HepG2 (cell line): Measurements from ENCODE around the gene GJC2. TPM values are rescaled to one million over a fixed set of nuclear protein-coding genes. Genes with fewer than 3 reads are reported as not detected.

Experiments
- AKAP8 ChIP-seq: sonication (generic); formaldehyde crosslinking; IDR thresholded peaks from 2 replicates; pipeline ENCODE4 v1.5.1; 2020; ENCODE audit warnings: mild to moderate bottlenecking, missing genetic modification reagents
- ARHGAP35 ChIP-seq: sonication (generic); formaldehyde crosslinking; IDR thresholded peaks from 2 replicates; pipeline ENCODE4 v1.9.0; 2022; ENCODE audit warnings: mild to moderate bottlenecking, inconsistent platforms, moderate library complexity, missing genetic modification reagents, borderline replicate concordance
- ATF3 ChIP-seq: sonication (generic); formaldehyde crosslinking; IDR thresholded peaks from 2 replicates; pipeline ENCODE4 v1.4.0; 2020; ENCODE audit warnings: missing genetic modification reagents
- ATF7 ChIP-seq, 2 experiments: fragments of 450-650 bp in 1 of 2; sonication (generic) in 1 of 2; formaldehyde crosslinking in 1 of 2; IDR thresholded peaks; 2 replicates each; pipeline versions ENCODE4 v1.4.0 to v1.6.1; 2016 to 2020; ENCODE audit warnings: antibody characterized with exemption in 1 of 2, mild to moderate bottlenecking in 1 of 2, missing genetic modification reagents in 1 of 2
- EP300 ChIP-seq, 3 experiments: sonication (generic) in 1 of 3; formaldehyde crosslinking in 1 of 3; IDR thresholded peaks; 2 replicates each; pipeline versions ENCODE4 v1.5.1 to v1.6.1; 2011 to 2020; ENCODE audit warnings: low read depth in 2 of 3, low read length in 2 of 3, borderline replicate concordance in 1 of 3, improper control_type of control experiment in 1 of 3, mild to moderate bottlenecking in 1 of 3, missing genetic modification reagents in 1 of 3, moderate library complexity in 1 of 3
- JUN ChIP-seq: sonication (generic); formaldehyde crosslinking; IDR thresholded peaks from 2 replicates; pipeline ENCODE4 v1.4.0; 2020; ENCODE audit warnings: mild to moderate bottlenecking, missing genetic modification reagents
- NFYB ChIP-seq: sonication (generic); formaldehyde crosslinking; IDR thresholded peaks from 2 replicates; pipeline ENCODE4 v1.4.0; 2020; ENCODE audit warnings: missing genetic modification reagents
- POLR2G ChIP-seq: fragments of 200-400 bp; formaldehyde crosslinking; IDR thresholded peaks from 2 replicates; pipeline ENCODE4 v1.6.1; 2018; ENCODE audit warnings: mild to moderate bottlenecking, low read depth, low read length, moderate library complexity
- SALL2 ChIP-seq: sonication (generic); formaldehyde crosslinking; IDR thresholded peaks from 2 replicates; pipeline ENCODE4 v1.8.1; 2023; ENCODE audit warnings: mild to moderate bottlenecking, missing genetic modification reagents, inconsistent platforms
- SAP130 ChIP-seq: IDR thresholded peaks from 2 replicates; pipeline ENCODE4 v1.6.1; 2016; ENCODE audit warnings: low read depth
- SMAD1 ChIP-seq: sonication (generic); formaldehyde crosslinking; IDR thresholded peaks from 2 replicates; pipeline ENCODE4 v1.4.0; 2020; ENCODE audit warnings: missing genetic modification reagents, low read depth, mild to moderate bottlenecking, borderline replicate concordance
- TSC22D2 ChIP-seq: sonication (generic); formaldehyde crosslinking; IDR thresholded peaks from 2 replicates; pipeline ENCODE4 v1.5.1; 2020; ENCODE audit warnings: missing genetic modification reagents, mild to moderate bottlenecking, borderline replicate concordance
- ZFP36L1 ChIP-seq: sonication (generic); formaldehyde crosslinking; IDR thresholded peaks from 2 replicates; pipeline ENCODE4 v1.8.0; 2022; ENCODE audit warnings: mild to moderate bottlenecking, missing genetic modification reagents, moderate library complexity
- ZKSCAN5 ChIP-seq: sonication (generic); formaldehyde crosslinking; IDR thresholded peaks from 2 replicates; pipeline ENCODE4 v1.5.1; 2020; ENCODE audit warnings: mild to moderate bottlenecking, missing genetic modification reagents
- ZNF598 ChIP-seq: sonication (generic); formaldehyde crosslinking; IDR thresholded peaks from 2 replicates; pipeline ENCODE4 v1.5.1; 2020; ENCODE audit warnings: mild to moderate bottlenecking, missing genetic modification reagents, borderline replicate concordance
- ZNF607 ChIP-seq: sonication (generic); formaldehyde crosslinking; IDR thresholded peaks from 2 replicates; pipeline ENCODE4 v1.5.1; 2020; ENCODE audit warnings: missing genetic modification reagents, mild to moderate bottlenecking, borderline replicate concordance
- ZNF652 ChIP-seq: IDR thresholded peaks from 2 replicates; pipeline ENCODE4 v1.6.1; 2016; ENCODE audit warnings: low read depth, borderline replicate concordance
- ZNF720 ChIP-seq: sonication (generic); formaldehyde crosslinking; IDR thresholded peaks from 2 replicates; pipeline ENCODE4 v1.4.0; 2020; ENCODE audit warnings: missing genetic modification reagents
- ZSCAN9 ChIP-seq: IDR thresholded peaks from 2 replicates; pipeline ENCODE4 v1.6.1; 2016; ENCODE audit warnings: borderline replicate concordance
- polyA plus RNA-seq, 8 experiments: library from polyadenylated mRNA; depleted of rRNA in 3 of 8; stranded (reverse) in 7 of 8; unstranded in 1 of 8; fragments of >200 nt; fragmentation: Illumina TruSeq in 4 of 8; extraction: Trizol in 4 of 8; gene quantifications; 2 replicates each; pipeline versions ENCODE4 v1.2.1 to v1.2.3, GENCODE V29; 2011 to 2016; ENCODE audit warnings: low read depth in 4 of 8, missing spikeins in 1 of 8, mixed read lengths in 1 of 8; ENCODE audit not compliant: insufficient read depth in 1 of 8
- total RNA-seq, 5 experiments: library from RNA; depleted of rRNA; stranded (reverse); fragments of >200 nt; fragmentation: Illumina TruSeq; extraction: Trizol; gene quantifications; 2 replicates each; pipeline ENCODE4 v1.2.3, GENCODE V29; 2016; ENCODE audit warnings: low read depth in 1 of 5
- TF ChIP-seq, protein P1 (sequence below): sonication (generic); formaldehyde crosslinking; IDR thresholded peaks from 2 replicates; pipeline ENCODE4 v1.4.0; 2020; ENCODE audit warnings: missing genetic modification reagents, borderline replicate concordance
- TF ChIP-seq, protein P2 (sequence below): sonication (generic); formaldehyde crosslinking; IDR thresholded peaks from 2 replicates; pipeline ENCODE4 v1.4.0; 2020; ENCODE audit warnings: missing genetic modification reagents
- TF ChIP-seq, protein P3 (sequence below): sonication (generic); formaldehyde crosslinking; IDR thresholded peaks from 2 replicates; pipeline ENCODE4 v1.8.1; 2023; ENCODE audit warnings: mild to moderate bottlenecking, missing genetic modification reagents, borderline replicate concordance

The GJC2 gene
- total and polyA plus RNA-seq, 2 of the 13 experiments (the other 11 are each of a cell fraction or from before 2014, with no cell fraction given): 1.6 to 3.8 TPM

GRCh38 chr1:228102791-228103620 lies 46.7 kb upstream of the GJC2 start, which contains the start of gene C1orf35 (continued):
- peak; percentile 41; the same call in 1 of the 2 replicates for TF ChIP-seq ATF3
- TF ChIP-seq JUN: 0 out of 2 replicates have a peak, but pooled peaks have one; percentile 66
- TF ChIP-seq, protein P1, sequence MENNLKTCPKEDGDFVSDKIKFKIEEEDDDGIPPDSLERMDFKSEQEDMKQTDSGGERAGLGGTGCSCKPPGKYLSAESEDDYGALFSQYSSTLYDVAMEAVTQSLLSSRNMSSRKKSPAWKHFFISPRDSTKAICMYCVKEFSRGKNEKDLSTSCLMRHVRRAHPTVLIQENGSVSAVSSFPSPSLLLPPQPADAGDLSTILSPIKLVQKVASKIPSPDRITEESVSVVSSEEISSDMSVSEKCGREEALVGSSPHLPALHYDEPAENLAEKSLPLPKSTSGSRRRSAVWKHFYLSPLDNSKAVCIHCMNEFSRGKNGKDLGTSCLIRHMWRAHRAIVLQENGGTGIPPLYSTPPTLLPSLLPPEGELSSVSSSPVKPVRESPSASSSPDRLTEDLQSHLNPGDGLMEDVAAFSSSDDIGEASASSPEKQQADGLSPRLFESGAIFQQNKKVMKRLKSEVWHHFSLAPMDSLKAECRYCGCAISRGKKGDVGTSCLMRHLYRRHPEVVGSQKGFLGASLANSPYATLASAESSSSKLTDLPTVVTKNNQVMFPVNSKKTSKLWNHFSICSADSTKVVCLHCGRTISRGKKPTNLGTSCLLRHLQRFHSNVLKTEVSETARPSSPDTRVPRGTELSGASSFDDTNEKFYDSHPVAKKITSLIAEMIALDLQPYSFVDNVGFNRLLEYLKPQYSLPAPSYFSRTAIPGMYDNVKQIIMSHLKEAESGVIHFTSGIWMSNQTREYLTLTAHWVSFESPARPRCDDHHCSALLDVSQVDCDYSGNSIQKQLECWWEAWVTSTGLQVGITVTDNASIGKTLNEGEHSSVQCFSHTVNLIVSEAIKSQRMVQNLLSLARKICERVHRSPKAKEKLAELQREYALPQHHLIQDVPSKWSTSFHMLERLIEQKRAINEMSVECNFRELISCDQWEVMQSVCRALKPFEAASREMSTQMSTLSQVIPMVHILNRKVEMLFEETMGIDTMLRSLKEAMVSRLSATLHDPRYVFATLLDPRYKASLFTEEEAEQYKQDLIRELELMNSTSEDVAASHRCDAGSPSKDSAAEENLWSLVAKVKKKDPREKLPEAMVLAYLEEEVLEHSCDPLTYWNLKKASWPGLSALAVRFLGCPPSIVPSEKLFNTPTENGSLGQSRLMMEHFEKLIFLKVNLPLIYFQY (CRISPR knock-in tag): peak; percentile 92; the same call in 1 of the 2 replicates
- TF ChIP-seq, protein P2, sequence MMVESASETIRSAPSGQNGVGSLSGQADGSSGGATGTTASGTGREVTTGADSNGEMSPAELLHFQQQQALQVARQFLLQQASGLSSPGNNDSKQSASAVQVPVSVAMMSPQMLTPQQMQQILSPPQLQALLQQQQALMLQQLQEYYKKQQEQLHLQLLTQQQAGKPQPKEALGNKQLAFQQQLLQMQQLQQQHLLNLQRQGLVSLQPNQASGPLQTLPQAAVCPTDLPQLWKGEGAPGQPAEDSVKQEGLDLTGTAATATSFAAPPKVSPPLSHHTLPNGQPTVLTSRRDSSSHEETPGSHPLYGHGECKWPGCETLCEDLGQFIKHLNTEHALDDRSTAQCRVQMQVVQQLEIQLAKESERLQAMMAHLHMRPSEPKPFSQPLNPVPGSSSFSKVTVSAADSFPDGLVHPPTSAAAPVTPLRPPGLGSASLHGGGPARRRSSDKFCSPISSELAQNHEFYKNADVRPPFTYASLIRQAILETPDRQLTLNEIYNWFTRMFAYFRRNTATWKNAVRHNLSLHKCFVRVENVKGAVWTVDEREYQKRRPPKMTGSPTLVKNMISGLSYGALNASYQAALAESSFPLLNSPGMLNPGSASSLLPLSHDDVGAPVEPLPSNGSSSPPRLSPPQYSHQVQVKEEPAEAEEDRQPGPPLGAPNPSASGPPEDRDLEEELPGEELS (CRISPR knock-in tag): no peak
- TF ChIP-seq TSC22D2 (CRISPR knock-in tag): peak; percentile 64; the same call in 1 of the 2 replicates
- TF ChIP-seq ZNF607 (CRISPR knock-in tag): peak; percentile 55; the same call in 1 of the 2 replicates
- peak; percentile 67; the same call in 1 of the 2 replicates for TF ChIP-seq ZNF652
- TF ChIP-seq ZSCAN9 (CRISPR knock-in tag): 0 out of 2 replicates have a peak, but pooled peaks have one; percentile 41
- TF ChIP-seq, protein P3, sequence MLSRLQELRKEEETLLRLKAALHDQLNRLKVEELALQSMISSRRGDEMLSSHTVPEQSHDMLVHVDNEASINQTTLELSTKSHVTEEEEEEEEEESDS (CRISPR knock-in tag): no peak
- 0 out of 2 replicates have a peak, but pooled peaks have one; percentile 63 for TF ChIP-seq AKAP8 (CRISPR knock-in tag)
- peak; percentile 95 for TF ChIP-seq ZFP36L1 (CRISPR knock-in tag)
- peak; percentile 86 for TF ChIP-seq SALL2
- peak; percentile 57; the same call in 1 of the 2 replicates for TF ChIP-seq ZNF598 (CRISPR knock-in tag)
- TF ChIP-seq NFYB (CRISPR knock-in tag): peak; percentile 55
- no peak for TF ChIP-seq ZNF720 (CRISPR knock-in tag)
- peak; percentile 63 for TF ChIP-seq POLR2G
- peak; percentile 93 for TF ChIP-seq ARHGAP35 (CRISPR knock-in tag)
- peak; percentile 96 for TF ChIP-seq SAP130 (CRISPR knock-in tag)
- TF ChIP-seq ZKSCAN5: no peak
- TF ChIP-seq SMAD1 (CRISPR knock-in tag): 0 out of 2 replicates have a peak, but pooled peaks have one; percentile 35
- TF ChIP-seq EP300 (IDR thresholded peaks at IDR 0.05; ENCODE audit: low read depth in 2 of 2, low read length in 2 of 2): no peak; a peak in 1 of 4 replicates
- TF ChIP-seq EP300 (CRISPR knock-in tag; IDR thresholded peaks at IDR 0.05; ENCODE audit: borderline replicate concordance): no peak; the same call in 1 of the 2 replicates
- peak; percentile 82 for TF ChIP-seq ATF7 (IDR thresholded peaks at IDR 0.05)
- peak; percentile 69; the same call in 1 of the 2 replicates for TF ChIP-seq ATF7 (CRISPR knock-in tag; IDR thresholded peaks at IDR 0.05)
